HFFc6 (cell line): Measurements from ENCODE around the gene OPTC. TPM values are rescaled to one million over a fixed set of nuclear protein-coding genes. Genes with fewer than 3 reads are reported as not detected.

Experiments used
- DNase-seq: peaks from one replicate; pipeline ENCODE4 v3.0.0-alpha.2; 2018
- H3K27ac Mint-ChIP-seq: 2 replicates; pipeline ENCODE4 v1.8.0; 2020; ENCODE audit warnings: mild to moderate bottlenecking, mixed read lengths
- H3K27me3 Mint-ChIP-seq: 2 replicates; pipeline ENCODE4 v1.8.0; 2021; ENCODE audit warnings: mild to moderate bottlenecking, moderate library complexity, mixed read lengths; ENCODE audit not compliant: insufficient read depth
- H3K36me3 Mint-ChIP-seq: 2 replicates; pipeline ENCODE4 v1.8.0; 2021; ENCODE audit warnings: low read depth, mixed read lengths
- H3K4me1 Mint-ChIP-seq: 2 replicates; pipeline ENCODE4 v1.8.0; 2020; ENCODE audit warnings: low read depth, mixed read lengths
- H3K4me3 Mint-ChIP-seq: 2 replicates; pipeline ENCODE4 v1.8.0; 2020; ENCODE audit warnings: mild to moderate bottlenecking, moderate library complexity, mixed read lengths
- H3K9me3 Mint-ChIP-seq: 2 replicates; pipeline ENCODE4 v1.8.0; 2020; ENCODE audit warnings: mild to moderate bottlenecking, mixed read lengths
- CTCF ChIP-seq: fragments of 200-600 bp; sonication (generic); IDR thresholded peaks from 2 replicates; pipeline ENCODE4 v1.5.0; 2021; ENCODE audit warnings: antibody characterized with exemption, mild to moderate bottlenecking
- total RNA-seq, 6 experiments: library from RNA; stranded (reverse); fragmentation: NEBNext Ultra II Directional; extraction: Animal tissue kit (Norgen Biotek cat#: 25700); gene quantifications; 2 replicates in 1 of 6; 3 replicates in 5 of 6; pipeline ENCODE4 v1.2.3, GENCODE V29; 2021

The OPTC gene
- total RNA-seq, 6 experiments from 2014 or later, result not detected

- H3K27me3 Mint-ChIP-seq, result peaks cover 1% of the 10 kb centered on the region
- peaks cover 4% of the 10 kb centered on the region; the same call in 1 of the 2 replicates for H3K36me3 Mint-ChIP-seq
- no peak overlapping the region for H3K27ac Mint-ChIP-seq
- DNase-seq, result no peak
- no peak overlapping the region for H3K4me3 Mint-ChIP-seq
- no peak for TF ChIP-seq CTCF
- peaks cover 61% of the 10 kb centered on the region for H3K4me1 Mint-ChIP-seq
- no peaks in the 10 kb centered on the region for H3K9me3 Mint-ChIP-seq
Measured at GRCh38 chr1:203518541-203518940, 24.6 kb downstream of the OPTC start.

- peak overlapping the region; percentile 83; the same call in 1 of the 2 replicates for H3K27ac Mint-ChIP-seq
- H3K4me3 Mint-ChIP-seq, result no peak overlapping the region
- H3K9me3 Mint-ChIP-seq, result no peaks in the 10 kb centered on the region
- H3K36me3 Mint-ChIP-seq, result peaks cover 4% of the 10 kb centered on the region; the same call in 1 of the 2 replicates
- peaks cover 1% of the 10 kb centered on the region for H3K27me3 Mint-ChIP-seq
- DNase-seq, result no peak
- no peak for TF ChIP-seq CTCF
- H3K4me1 Mint-ChIP-seq, result peaks cover 54% of the 10 kb centered on the region
Measured at GRCh38 chr1:203519053-203519840, 25.3 kb downstream of the OPTC start.

GRCh38 chr1:203519896-203520295 lies 25.9 kb downstream of the OPTC start:
- Mint-ChIP-seq H3K9me3 (no peaks in the 10 kb centered on the region), H3K27me3 (no peaks in the 10 kb centered on the region; the same call in 1 of the 2 replicates), H3K4me1 (peaks cover 49% of the 10 kb centered on the region), H3K4me3 (no peak overlapping the region), H3K36me3 (peaks cover 4% of the 10 kb centered on the region; the same call in 1 of the 2 replicates), H3K27ac (peak overlapping the region; percentile 83)
- no peak for TF ChIP-seq CTCF
- DNase-seq, result no peak

- no peaks in the 10 kb centered on the region for H3K9me3 Mint-ChIP-seq
- no peak overlapping the region for H3K4me3 Mint-ChIP-seq
- DNase-seq, result peak; percentile 40
- peaks cover 45% of the 10 kb centered on the region for H3K4me1 Mint-ChIP-seq
- H3K27me3 Mint-ChIP-seq, result no peaks in the 10 kb centered on the region; the same call in 1 of the 2 replicates
- H3K27ac Mint-ChIP-seq, result peak overlapping the region; percentile 83
- H3K36me3 Mint-ChIP-seq, result peaks cover 2% of the 10 kb centered on the region; the same call in 1 of the 2 replicates
- TF ChIP-seq CTCF, result no peak
Measured at GRCh38 chr1:203520315-203520714, 26.4 kb downstream of the OPTC start.

- H3K36me3 Mint-ChIP-seq, result no peaks in the 10 kb centered on the region
- H3K27me3 Mint-ChIP-seq, result no peaks in the 10 kb centered on the region; the same call in 1 of the 2 replicates
- no peak overlapping the region for H3K4me3 Mint-ChIP-seq
- no peak for TF ChIP-seq CTCF
- H3K4me1 Mint-ChIP-seq, result peaks cover 42% of the 10 kb centered on the region
- no peak for DNase-seq
- peak overlapping the region; percentile 83; the same call in 1 of the 2 replicates for H3K27ac Mint-ChIP-seq
- H3K9me3 Mint-ChIP-seq, result no peaks in the 10 kb centered on the region
Measured at GRCh38 chr1:203521074-203521794, 27.3 kb downstream of the OPTC start.
